Testis (tissue), 2 donors: ENCODE measurements around the gene AHCYL1.

Experiments used
- CTCF ChIP-seq, 3 experiments: fragments of 450-650 bp in 2 of 3; fragments of 200-600 bp in 1 of 3; sonication (generic) in 1 of 3; IDR thresholded peaks; one replicate each; pipeline ENCODE4 v1.5.1; 2016 to 2019; ENCODE audit warnings: antibody characterized with exemption in 3 of 3, mild to moderate bottlenecking in 2 of 3, moderate library complexity in 1 of 3
- POLR2A ChIP-seq: fragments of 450-650 bp; IDR thresholded peaks from one replicate; pipeline ENCODE4 v1.6.1; 2017; ENCODE audit warnings: antibody characterized with exemption, mild to moderate bottlenecking, moderate library complexity

- no peak for TF ChIP-seq CTCF (IDR thresholded peaks at IDR 0.05)
- no peak for TF ChIP-seq POLR2A
Observed at GRCh38 chr1:110051262-110051648, 66.7 kb downstream of the AHCYL1 start.
